Upper lobe of left lung (tissue), 4 donors: ENCODE measurements around the gene FER1L5.

ENCODE experiments used
- EP300 ChIP-seq, 4 donors: sonication (generic); formaldehyde crosslinking; IDR thresholded peaks; one replicate each; pipeline ENCODE4 v1.5.1; 2017; ENCODE audit warnings: antibody characterized with exemption in 4 of 4, control low read depth in 2 of 4
- POLR2A ChIP-seq, 4 donors: fragments of 450-650 bp; IDR thresholded peaks; one replicate each; pipeline ENCODE4 v1.5.1; 2016 to 2017; ENCODE audit warnings: antibody characterized with exemption in 4 of 4, mild to moderate bottlenecking in 2 of 4
- POLR2AphosphoS5 ChIP-seq, 2 donors: sonication (generic); formaldehyde crosslinking; IDR thresholded peaks; one replicate each; pipeline ENCODE4 v1.5.1; 2017; ENCODE audit warnings: antibody characterized with exemption in 2 of 2
- TF ChIP-seq, protein P1 (sequence below), 6 experiments: fragments of 450-650 bp in 4 of 6; fragments of 200-600 bp in 2 of 6; sonication (generic) in 2 of 6; IDR thresholded peaks; one replicate each; pipeline ENCODE4 v1.5.1; 2016 to 2019; ENCODE audit warnings: antibody characterized with exemption in 6 of 6

DNA sequence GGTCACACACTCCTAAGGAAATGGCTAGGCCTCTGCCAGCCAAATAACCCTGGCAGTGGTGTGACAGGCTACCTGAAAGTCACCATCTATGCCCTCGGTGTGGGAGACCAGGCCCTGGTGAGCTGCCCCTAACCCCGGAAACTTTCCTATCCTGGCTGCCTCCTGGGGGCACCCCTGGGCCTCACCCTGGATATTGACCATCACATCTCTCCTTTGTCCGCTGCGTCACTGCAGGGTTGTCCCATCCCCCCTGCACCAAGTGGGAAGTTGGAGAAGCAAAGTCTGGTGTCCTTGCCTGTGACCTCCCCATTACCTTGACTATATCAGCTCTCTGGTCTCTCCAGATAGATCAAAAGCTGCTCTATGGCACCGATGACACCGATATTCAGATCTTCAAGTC is 18.8 kb downstream of the FER1L5 start:
- TF ChIP-seq, protein P1, sequence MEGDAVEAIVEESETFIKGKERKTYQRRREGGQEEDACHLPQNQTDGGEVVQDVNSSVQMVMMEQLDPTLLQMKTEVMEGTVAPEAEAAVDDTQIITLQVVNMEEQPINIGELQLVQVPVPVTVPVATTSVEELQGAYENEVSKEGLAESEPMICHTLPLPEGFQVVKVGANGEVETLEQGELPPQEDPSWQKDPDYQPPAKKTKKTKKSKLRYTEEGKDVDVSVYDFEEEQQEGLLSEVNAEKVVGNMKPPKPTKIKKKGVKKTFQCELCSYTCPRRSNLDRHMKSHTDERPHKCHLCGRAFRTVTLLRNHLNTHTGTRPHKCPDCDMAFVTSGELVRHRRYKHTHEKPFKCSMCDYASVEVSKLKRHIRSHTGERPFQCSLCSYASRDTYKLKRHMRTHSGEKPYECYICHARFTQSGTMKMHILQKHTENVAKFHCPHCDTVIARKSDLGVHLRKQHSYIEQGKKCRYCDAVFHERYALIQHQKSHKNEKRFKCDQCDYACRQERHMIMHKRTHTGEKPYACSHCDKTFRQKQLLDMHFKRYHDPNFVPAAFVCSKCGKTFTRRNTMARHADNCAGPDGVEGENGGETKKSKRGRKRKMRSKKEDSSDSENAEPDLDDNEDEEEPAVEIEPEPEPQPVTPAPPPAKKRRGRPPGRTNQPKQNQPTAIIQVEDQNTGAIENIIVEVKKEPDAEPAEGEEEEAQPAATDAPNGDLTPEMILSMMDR (IDR thresholded peaks at IDR 0.05) = no peak
- no peak for TF ChIP-seq POLR2A (IDR thresholded peaks at IDR 0.05)
- no peak for TF ChIP-seq EP300 (IDR thresholded peaks at IDR 0.05)
- no peak for TF ChIP-seq POLR2AphosphoS5 (IDR thresholded peaks at IDR 0.05)
